ENCODE data around the gene SERPINB1. TPM values are rescaled to one million over a fixed set of nuclear protein-coding genes. Genes with fewer than 3 reads are reported as not detected.

Gene SERPINB1
- total and polyA plus RNA-seq, 4 donors, result 58.0 to 242 (median 95.7) TPM

DNA sequence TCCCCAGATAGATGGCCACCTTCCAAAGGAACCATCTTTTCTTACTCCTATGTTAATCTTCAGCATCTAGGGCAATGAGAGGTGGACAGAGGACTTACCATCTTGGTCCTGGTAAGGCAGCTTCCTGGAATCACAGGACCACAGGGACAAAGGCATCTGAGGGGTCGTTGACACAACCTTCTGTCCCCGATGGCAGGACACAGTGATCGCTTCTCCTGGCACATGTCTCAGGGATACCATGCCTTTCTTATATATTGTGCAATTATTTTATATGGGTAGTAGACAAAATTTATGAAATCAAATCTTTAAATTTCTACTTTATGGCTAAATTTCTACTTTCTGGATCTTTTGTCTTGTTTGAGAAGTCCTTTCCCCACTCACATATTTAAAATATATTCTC, 20.1 kb downstream of the SERPINB1 start:
- no peak overlapping the region for H3K9ac ChIP-seq (ENCODE audit: insufficient read depth in 1 of 2, low read length in 2 of 2)
- 85 to 92% methylated on average over 3 of the region's 3 CpGs for WGBS, 2 donors
- H3K27me3 ChIP-seq (ENCODE audit: control insufficient read depth in 3 of 3, insufficient read depth in 3 of 3, low read length in 2 of 3), result no peaks in the 10 kb centered on the region
- ATAC-seq (ENCODE audit: insufficient read depth, low FRiP score) (no peak), DNase-seq (no peak)
- H3K4me3 ChIP-seq, result no peak overlapping the region
- H3K36me3 ChIP-seq (ENCODE audit: control insufficient read depth in 4 of 4, insufficient read depth in 4 of 4, low read length in 4 of 4), result peaks cover 0 to 2% (median 0%) of the 10 kb centered on the region in 4 donors
- peak overlapping the region in 1 of 2 donors; percentile 53 for H3K27ac ChIP-seq (ENCODE audit: low read depth in 1 of 2, low read length in 1 of 2)
- TF ChIP-seq, protein P1, sequence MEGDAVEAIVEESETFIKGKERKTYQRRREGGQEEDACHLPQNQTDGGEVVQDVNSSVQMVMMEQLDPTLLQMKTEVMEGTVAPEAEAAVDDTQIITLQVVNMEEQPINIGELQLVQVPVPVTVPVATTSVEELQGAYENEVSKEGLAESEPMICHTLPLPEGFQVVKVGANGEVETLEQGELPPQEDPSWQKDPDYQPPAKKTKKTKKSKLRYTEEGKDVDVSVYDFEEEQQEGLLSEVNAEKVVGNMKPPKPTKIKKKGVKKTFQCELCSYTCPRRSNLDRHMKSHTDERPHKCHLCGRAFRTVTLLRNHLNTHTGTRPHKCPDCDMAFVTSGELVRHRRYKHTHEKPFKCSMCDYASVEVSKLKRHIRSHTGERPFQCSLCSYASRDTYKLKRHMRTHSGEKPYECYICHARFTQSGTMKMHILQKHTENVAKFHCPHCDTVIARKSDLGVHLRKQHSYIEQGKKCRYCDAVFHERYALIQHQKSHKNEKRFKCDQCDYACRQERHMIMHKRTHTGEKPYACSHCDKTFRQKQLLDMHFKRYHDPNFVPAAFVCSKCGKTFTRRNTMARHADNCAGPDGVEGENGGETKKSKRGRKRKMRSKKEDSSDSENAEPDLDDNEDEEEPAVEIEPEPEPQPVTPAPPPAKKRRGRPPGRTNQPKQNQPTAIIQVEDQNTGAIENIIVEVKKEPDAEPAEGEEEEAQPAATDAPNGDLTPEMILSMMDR (IDR thresholded peaks at IDR 0.05; ENCODE audit: control extremely low read depth, extremely low read depth), result no peak
- no peaks in the 10 kb centered on the region for H3K9me3 ChIP-seq (ENCODE audit: control insufficient read depth in 4 of 4, insufficient read depth in 3 of 4, low read length in 3 of 4)
- H3K4me1 ChIP-seq (ENCODE audit: control insufficient read depth in 5 of 5, insufficient read depth in 5 of 5, low read length in 5 of 5), result peaks cover 0 to 26% (median 10%) of the 10 kb centered on the region in 5 donors

GRCh38 chr6:2820415-2820814, 21.2 kb downstream of the SERPINB1 start:
- Histone ChIP-seq H3K4me1 (ENCODE audit: control insufficient read depth in 5 of 5, insufficient read depth in 5 of 5, low read length in 5 of 5) (peaks cover 0 to 26% (median 10%) of the 10 kb centered on the region in 5 donors), H3K36me3 (ENCODE audit: control insufficient read depth in 4 of 4, insufficient read depth in 4 of 4, low read length in 4 of 4) (peaks cover 0 to 2% (median 0%) of the 10 kb centered on the region in 4 donors), H3K27ac (ENCODE audit: low read depth in 1 of 2, low read length in 1 of 2) (peak overlapping the region in 1 of 2 donors; percentile 22), H3K4me3 (no peak overlapping the region), H3K9ac (ENCODE audit: insufficient read depth in 1 of 2, low read length in 2 of 2) (no peak overlapping the region), H3K9me3 (ENCODE audit: control insufficient read depth in 4 of 4, insufficient read depth in 3 of 4, low read length in 3 of 4) (peaks cover 0 to 8% (median 2%) of the 10 kb centered on the region in 4 donors), H3K27me3 (ENCODE audit: control insufficient read depth in 3 of 3, insufficient read depth in 3 of 3, low read length in 2 of 3) (no peaks in the 10 kb centered on the region)
- 22 to 41% methylated on average over 2 of the region's 2 CpGs for whole genome bisulfite sequencing, 2 donors
- TF ChIP-seq, protein P1 (IDR thresholded peaks at IDR 0.05; ENCODE audit: control extremely low read depth, extremely low read depth), result no peak
- DNase-seq (no peak), ATAC-seq (ENCODE audit: insufficient read depth, low FRiP score) (no peak)

DNA sequence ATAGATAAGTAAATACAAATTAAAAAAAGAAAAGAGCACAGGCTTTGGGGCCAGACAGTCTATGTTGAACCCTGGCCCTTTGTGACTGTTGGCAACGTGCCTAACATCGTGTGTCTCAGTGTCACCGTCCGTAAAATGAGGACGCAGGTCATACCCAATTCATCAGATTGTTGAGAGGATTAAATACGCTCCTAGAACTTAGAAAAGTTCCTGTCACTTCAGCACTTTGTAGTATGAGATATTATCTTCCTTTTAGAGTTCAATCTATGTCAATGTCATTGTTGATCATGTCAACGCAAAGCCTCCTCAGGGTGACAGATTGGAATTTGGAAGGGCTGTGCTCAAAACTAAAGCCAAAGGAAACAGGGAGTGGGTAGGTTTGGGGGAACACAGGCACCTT, 21.7 kb downstream of the SERPINB1 start:
- ATAC-seq (ENCODE audit: insufficient read depth, low FRiP score) (no peak), DNase-seq (no peak)
- Histone ChIP-seq H3K9me3 (ENCODE audit: control insufficient read depth in 4 of 4, insufficient read depth in 3 of 4, low read length in 3 of 4) (peaks cover 0 to 8% (median 2%) of the 10 kb centered on the region in 4 donors), H3K36me3 (ENCODE audit: control insufficient read depth in 4 of 4, insufficient read depth in 4 of 4, low read length in 4 of 4) (peaks cover 0 to 2% (median 0%) of the 10 kb centered on the region in 4 donors), H3K9ac (ENCODE audit: insufficient read depth in 1 of 2, low read length in 2 of 2) (no peak overlapping the region), H3K4me3 (no peak overlapping the region), H3K27me3 (ENCODE audit: control insufficient read depth in 3 of 3, insufficient read depth in 3 of 3, low read length in 2 of 3) (no peaks in the 10 kb centered on the region), H3K4me1 (ENCODE audit: control insufficient read depth in 5 of 5, insufficient read depth in 5 of 5, low read length in 5 of 5) (peaks cover 0 to 26% (median 10%) of the 10 kb centered on the region in 5 donors), H3K27ac (ENCODE audit: low read depth in 1 of 2, low read length in 1 of 2) (peak overlapping the region in 1 of 2 donors; percentile 67)
- WGBS, 2 donors, result 23 to 48% methylated on average over 7 of the region's 7 CpGs
- TF ChIP-seq, protein P1 (IDR thresholded peaks at IDR 0.05; ENCODE audit: control extremely low read depth, extremely low read depth), result no peak

DNA sequence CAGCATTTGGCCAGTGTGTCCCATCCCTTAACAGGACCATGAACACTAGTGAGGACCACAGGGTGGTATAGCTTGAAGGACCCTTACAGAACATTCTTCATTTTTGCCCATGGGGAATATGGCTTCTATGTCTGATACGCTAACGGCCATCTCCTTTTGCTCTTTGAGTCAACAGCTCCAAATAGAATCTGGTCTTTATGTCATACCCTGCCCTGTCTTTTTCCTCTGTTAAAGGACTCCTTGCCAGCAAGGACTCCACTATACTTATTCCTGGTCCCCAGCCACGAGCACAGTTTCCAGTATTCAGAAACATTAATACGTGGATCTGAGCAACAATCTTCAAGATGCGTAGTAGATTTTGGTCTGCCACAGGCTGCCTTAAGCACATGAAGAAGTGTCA, 22.5 kb downstream of the SERPINB1 start:
- ATAC-seq (ENCODE audit: insufficient read depth, low FRiP score) (no peak), DNase-seq (no peak)
- peak overlapping the region in 1 of 2 donors; percentile 84 for H3K27ac ChIP-seq (ENCODE audit: low read depth in 1 of 2, low read length in 1 of 2)
- no peaks in the 10 kb centered on the region for H3K36me3 ChIP-seq (ENCODE audit: control insufficient read depth in 4 of 4, insufficient read depth in 4 of 4, low read length in 4 of 4)
- no peaks in the 10 kb centered on the region for H3K27me3 ChIP-seq (ENCODE audit: control insufficient read depth in 3 of 3, insufficient read depth in 3 of 3, low read length in 2 of 3)
- TF ChIP-seq, protein P1 (IDR thresholded peaks at IDR 0.05; ENCODE audit: control extremely low read depth, extremely low read depth), result no peak
- H3K9ac ChIP-seq (ENCODE audit: insufficient read depth in 1 of 2, low read length in 2 of 2), result no peak overlapping the region
- 79 to 81% methylated on average over 5 of the region's 5 CpGs for WGBS, 2 donors
- peaks cover 0 to 8% (median 2%) of the 10 kb centered on the region in 4 donors for H3K9me3 ChIP-seq (ENCODE audit: control insufficient read depth in 4 of 4, insufficient read depth in 3 of 4, low read length in 3 of 4)
- no peak overlapping the region for H3K4me3 ChIP-seq
- peaks cover 0 to 26% (median 10%) of the 10 kb centered on the region in 5 donors for H3K4me1 ChIP-seq (ENCODE audit: control insufficient read depth in 5 of 5, insufficient read depth in 5 of 5, low read length in 5 of 5)

All from lung (tissue), 12 donors.